Thymus (tissue), 11 donors: ENCODE measurements around the gene PPM1L. TPM values are rescaled to one million over a fixed set of nuclear protein-coding genes. Genes with fewer than 3 reads are reported as not detected.

ENCODE experiments used
- DNase-seq, 9 donors: peaks; one replicate each; pipeline ENCODE4 v3.0.0-alpha.2; 2013; ENCODE audit warnings: low spot score in 9 of 9, low read depth in 6 of 9, missing footprints in 1 of 9
- H3K27ac ChIP-seq, 2 donors: one replicate each; pipeline ENCODE4 v1.5.1; 2013; ENCODE audit warnings: control low read depth in 1 of 2, low read depth in 1 of 2, low read length in 1 of 2, mild to moderate bottlenecking in 1 of 2, moderate library complexity in 1 of 2
- H3K27me3 ChIP-seq, 2 donors: one replicate each; pipeline ENCODE4 v1.5.1; 2013; ENCODE audit warnings: low read length in 1 of 2; ENCODE audit not compliant: control insufficient read depth in 2 of 2, insufficient read depth in 1 of 2
- H3K36me3 ChIP-seq, 2 donors: one replicate each; pipeline ENCODE4 v1.5.1; 2013; ENCODE audit warnings: low read length in 1 of 2, mild to moderate bottlenecking in 1 of 2, moderate library complexity in 1 of 2; ENCODE audit not compliant: control insufficient read depth in 2 of 2, insufficient read depth in 2 of 2
- H3K4me1 ChIP-seq, 2 donors: one replicate each; pipeline ENCODE4 v1.5.1; 2013; ENCODE audit warnings: low read length in 2 of 2; ENCODE audit not compliant: control insufficient read depth in 2 of 2, insufficient read depth in 2 of 2
- H3K4me3 ChIP-seq, 2 donors: one replicate each; pipeline ENCODE4 v1.5.1; 2013; ENCODE audit warnings: low read length in 2 of 2, control low read depth in 1 of 2, mild to moderate bottlenecking in 1 of 2
- H3K9me3 ChIP-seq, 2 donors: one replicate each; pipeline ENCODE4 v1.5.1; 2013; ENCODE audit warnings: low read length in 1 of 2, mild to moderate bottlenecking in 1 of 2; ENCODE audit not compliant: control insufficient read depth in 2 of 2, insufficient read depth in 1 of 2
- WGBS: extraction: QIAGEN DNeasy Blood & Tissue Kit; methylation state at CpG from one replicate; pipeline ENCODE4 v1.1.7; 2013; 5-methylcytosine and 5-hydroxymethylcytosine counted together
- polyA plus RNA-seq: library from polyadenylated mRNA; stranded (reverse); fragments of 200-250 nt; gene quantifications from one replicate; pipeline ENCODE4 v1.2.3, GENCODE V29; 2013
- total RNA-seq: library from RNA; stranded (reverse); fragments of 120-200 nt; gene quantifications from one replicate; pipeline ENCODE4 v1.2.4, GENCODE V29; 2013
- donor health status: healthy.

The PPM1L gene
- total and polyA plus RNA-seq, 2 donors = 3.3 to 4.7 TPM

- no peaks in the 10 kb centered on the region for H3K27me3 ChIP-seq
- no peak overlapping the region for H3K4me3 ChIP-seq
- H3K36me3 ChIP-seq = no peaks in the 10 kb centered on the region
- no peaks in the 10 kb centered on the region for H3K4me1 ChIP-seq
- no peak for DNase-seq
- no peaks in the 10 kb centered on the region for H3K9me3 ChIP-seq
- WGBS = 96% methylated on average over 2 of the region's 2 CpGs
- no peak overlapping the region for H3K27ac ChIP-seq
Measured at GRCh38 chr3:160876643-160877042, 120.6 kb downstream of the PPM1L start.

GRCh38 chr3:160879859-160880258, 123.8 kb downstream of the PPM1L start:
- DNase-seq = no peak
- no peaks in the 10 kb centered on the region for H3K36me3 ChIP-seq
- no peak overlapping the region for H3K27ac ChIP-seq
- no peaks in the 10 kb centered on the region for H3K4me1 ChIP-seq
- no peak overlapping the region for H3K4me3 ChIP-seq
- H3K27me3 ChIP-seq = no peaks in the 10 kb centered on the region
- 89% methylated on average over 1 of the region's 1 CpG for WGBS
- H3K9me3 ChIP-seq = no peaks in the 10 kb centered on the region

GRCh38 chr3:160883373-160883772, 127.3 kb downstream of the PPM1L start:
- H3K9me3 ChIP-seq = no peaks in the 10 kb centered on the region
- no peak overlapping the region for H3K27ac ChIP-seq
- DNase-seq = no peak
- no peaks in the 10 kb centered on the region for H3K27me3 ChIP-seq
- WGBS = 93% methylated on average over 3 of the region's 3 CpGs
- no peak overlapping the region for H3K4me3 ChIP-seq
- H3K4me1 ChIP-seq = peaks cover 15 to 16% of the 10 kb centered on the region in 2 donors
- no peaks in the 10 kb centered on the region for H3K36me3 ChIP-seq

GRCh38 chr3:160885791-160886286, 129.8 kb downstream of the PPM1L start:
- Histone ChIP-seq H3K4me3 (no peak overlapping the region), H3K36me3 (no peaks in the 10 kb centered on the region), H3K27ac (peak overlapping the region in 1 of 2 donors; percentile 74), H3K4me1 (peaks cover 15 to 16% of the 10 kb centered on the region in 2 donors), H3K27me3 (no peaks in the 10 kb centered on the region), H3K9me3 (no peaks in the 10 kb centered on the region)
- WGBS = 68% methylated on average over 5 of the region's 5 CpGs
- peak; percentile 84 to 97 (median 92) for DNase-seq

- Histone ChIP-seq H3K4me1 (peaks cover 15 to 16% of the 10 kb centered on the region in 2 donors), H3K27me3 (no peaks in the 10 kb centered on the region), H3K27ac (peak overlapping the region in 1 of 2 donors; percentile 63), H3K4me3 (no peak overlapping the region), H3K36me3 (no peaks in the 10 kb centered on the region), H3K9me3 (no peaks in the 10 kb centered on the region)
- DNase-seq = no peak
- WGBS = 96% methylated on average over 4 of the region's 4 CpGs
Measured at GRCh38 chr3:160886421-160886820, 130.4 kb downstream of the PPM1L start.

- no peak for DNase-seq
- H3K4me3 ChIP-seq = no peak overlapping the region
- H3K36me3 ChIP-seq = no peaks in the 10 kb centered on the region
- H3K9me3 ChIP-seq = no peaks in the 10 kb centered on the region
- H3K27me3 ChIP-seq = no peaks in the 10 kb centered on the region
- no peak overlapping the region for H3K27ac ChIP-seq
- H3K4me1 ChIP-seq = no peaks in the 10 kb centered on the region
Measured at GRCh38 chr3:160893207-160893606, 137.2 kb downstream of the PPM1L start.

GRCh38 chr3:160904691-160905090, 148.7 kb downstream of the PPM1L start:
- H3K27me3 ChIP-seq = no peaks in the 10 kb centered on the region
- no peaks in the 10 kb centered on the region for H3K36me3 ChIP-seq
- no peaks in the 10 kb centered on the region for H3K4me1 ChIP-seq
- H3K9me3 ChIP-seq = no peaks in the 10 kb centered on the region
- H3K27ac ChIP-seq = no peak overlapping the region
- over 99% methylated on average over 2 of the region's 2 CpGs for WGBS
- no peak for DNase-seq
- no peak overlapping the region for H3K4me3 ChIP-seq

GRCh38 chr3:160906646-160907045, 150.6 kb downstream of the PPM1L start:
- Histone ChIP-seq H3K4me3 (no peak overlapping the region), H3K9me3 (no peaks in the 10 kb centered on the region), H3K36me3 (no peaks in the 10 kb centered on the region), H3K27me3 (no peaks in the 10 kb centered on the region), H3K4me1 (no peaks in the 10 kb centered on the region), H3K27ac (no peak overlapping the region)
- DNase-seq = no peak

GRCh38 chr3:160909917-160910316, 153.9 kb downstream of the PPM1L start:
- Histone ChIP-seq H3K4me3 (no peak overlapping the region), H3K4me1 (no peaks in the 10 kb centered on the region), H3K9me3 (no peaks in the 10 kb centered on the region), H3K27me3 (no peaks in the 10 kb centered on the region), H3K27ac (no peak overlapping the region), H3K36me3 (no peaks in the 10 kb centered on the region)
- DNase-seq = no peak
- WGBS = 65% methylated on average over 2 of the region's 3 CpGs

GRCh38 chr3:160911411-160911810, 155.4 kb downstream of the PPM1L start:
- H3K27me3 ChIP-seq = no peaks in the 10 kb centered on the region
- H3K4me3 ChIP-seq = no peak overlapping the region
- no peaks in the 10 kb centered on the region for H3K4me1 ChIP-seq
- H3K27ac ChIP-seq = no peak overlapping the region
- no peaks in the 10 kb centered on the region for H3K9me3 ChIP-seq
- DNase-seq = no peak
- H3K36me3 ChIP-seq = no peaks in the 10 kb centered on the region
